ENCODE data around the gene ESYT2.

DNA sequence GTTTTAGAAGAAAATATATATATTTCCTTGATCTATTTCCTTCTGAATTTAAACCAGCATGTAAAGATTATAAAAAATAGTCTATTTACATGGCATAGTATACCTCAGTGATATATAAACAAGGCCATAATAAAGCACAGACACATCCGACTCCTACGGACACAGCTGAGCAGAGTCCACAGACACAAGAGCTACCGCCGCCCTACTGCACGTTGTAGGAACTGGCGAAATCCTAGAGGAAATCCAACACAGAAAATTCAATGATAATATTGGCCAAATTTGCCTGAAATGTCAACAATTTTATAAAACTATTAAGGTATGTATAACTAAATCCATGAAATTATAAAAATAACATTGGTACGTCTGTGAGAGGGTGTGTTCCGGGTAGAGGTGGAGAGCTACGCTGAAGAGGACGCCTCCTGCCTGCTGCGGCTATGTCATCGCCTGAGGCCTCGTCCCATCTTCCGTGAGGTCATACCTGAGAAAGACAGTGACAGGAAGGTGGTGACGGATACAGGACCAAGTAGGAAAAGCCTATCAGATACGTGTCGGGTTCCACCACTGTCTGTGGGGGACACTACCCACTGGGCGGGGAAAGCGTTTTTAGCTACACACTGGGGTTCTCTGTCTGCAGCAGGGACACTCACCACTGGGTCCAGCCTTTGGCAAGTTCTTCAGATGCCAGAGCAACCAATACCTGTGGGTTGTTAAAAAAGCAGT is 95.4 kb downstream of the ESYT2 start:
- TF ChIP-seq, protein P1, sequence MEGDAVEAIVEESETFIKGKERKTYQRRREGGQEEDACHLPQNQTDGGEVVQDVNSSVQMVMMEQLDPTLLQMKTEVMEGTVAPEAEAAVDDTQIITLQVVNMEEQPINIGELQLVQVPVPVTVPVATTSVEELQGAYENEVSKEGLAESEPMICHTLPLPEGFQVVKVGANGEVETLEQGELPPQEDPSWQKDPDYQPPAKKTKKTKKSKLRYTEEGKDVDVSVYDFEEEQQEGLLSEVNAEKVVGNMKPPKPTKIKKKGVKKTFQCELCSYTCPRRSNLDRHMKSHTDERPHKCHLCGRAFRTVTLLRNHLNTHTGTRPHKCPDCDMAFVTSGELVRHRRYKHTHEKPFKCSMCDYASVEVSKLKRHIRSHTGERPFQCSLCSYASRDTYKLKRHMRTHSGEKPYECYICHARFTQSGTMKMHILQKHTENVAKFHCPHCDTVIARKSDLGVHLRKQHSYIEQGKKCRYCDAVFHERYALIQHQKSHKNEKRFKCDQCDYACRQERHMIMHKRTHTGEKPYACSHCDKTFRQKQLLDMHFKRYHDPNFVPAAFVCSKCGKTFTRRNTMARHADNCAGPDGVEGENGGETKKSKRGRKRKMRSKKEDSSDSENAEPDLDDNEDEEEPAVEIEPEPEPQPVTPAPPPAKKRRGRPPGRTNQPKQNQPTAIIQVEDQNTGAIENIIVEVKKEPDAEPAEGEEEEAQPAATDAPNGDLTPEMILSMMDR (optimal IDR thresholded peaks at IDR 0.05 in 1 of 3, IDR thresholded peaks at IDR 0.05 in 1 of 3, conservative IDR thresholded peaks at IDR 0.05 in 1 of 3; ENCODE audit: extremely low read depth in 1 of 3, insufficient read depth in 2 of 3, low read length in 3 of 3): peak in 1 of 3 experiments; percentile 13
- TF ChIP-seq EZH2 (IDR thresholded peaks at IDR 0.05; ENCODE audit: low read length): no peak
